CD14-positive monocyte (primary cell): ENCODE results near the gene STEAP3. TPM values are rescaled to one million over a fixed set of nuclear protein-coding genes. Genes with fewer than 3 reads are reported as not detected.

ENCODE experiments used
- DNase-seq, 3 donors: peaks; one replicate each; pipeline ENCODE4 v3.0.0-alpha.2; 2011 to 2022
- H2AFZ ChIP-seq: 2 replicates; pipeline ENCODE4 v1.6.0; 2012; ENCODE audit warnings: mild to moderate bottlenecking, low read depth, low read length, inconsistent platforms; ENCODE audit not compliant: insufficient read depth, poor library complexity, severe bottlenecking
- H3K27ac ChIP-seq, 2 donors: 1 replicate in 1 of 2; 2 replicates in 1 of 2; pipeline ENCODE4 v1.5.1; 2012 to 2013; ENCODE audit warnings: low read length in 2 of 2, control low read depth in 1 of 2, inconsistent platforms in 1 of 2, low read depth in 1 of 2, mild to moderate bottlenecking in 1 of 2
- H3K27me3 ChIP-seq, 2 donors: one replicate each; pipeline versions ENCODE4 v1.6.0 to v1.6.1; 2011 to 2013; ENCODE audit warnings: low read length in 2 of 2; ENCODE audit not compliant: control insufficient read depth in 2 of 2, insufficient read depth in 2 of 2
- H3K36me3 ChIP-seq, 2 donors: replicated peaks in 1 of 2; 1 replicate in 1 of 2; 2 replicates in 1 of 2; pipeline versions ENCODE4 v1.5.1 to v1.6.1; 2012 to 2013; ENCODE audit warnings: low read length in 2 of 2, control low read depth in 1 of 2, inconsistent platforms in 1 of 2, mild to moderate bottlenecking in 1 of 2; ENCODE audit not compliant: insufficient read depth in 2 of 2, control insufficient read depth in 1 of 2
- H3K4me1 ChIP-seq, 2 donors: 1 replicate in 1 of 2; 2 replicates in 1 of 2; pipeline versions ENCODE4 v1.5.1 to v1.6.1; 2012 to 2013; ENCODE audit warnings: low read length in 2 of 2, control low read depth in 1 of 2, inconsistent platforms in 1 of 2, mild to moderate bottlenecking in 1 of 2, moderate library complexity in 1 of 2; ENCODE audit not compliant: insufficient read depth in 2 of 2, control insufficient read depth in 1 of 2
- H3K4me2 ChIP-seq: replicated peaks from 2 replicates; pipeline ENCODE3; 2012; ENCODE audit warnings: low read length, moderate library complexity, mild to moderate bottlenecking; ENCODE audit not compliant: poor library complexity, severe bottlenecking; ENCODE audit errors: extremely low read depth
- H3K4me3 ChIP-seq, 3 experiments: fragments of 200-600 bp in 1 of 3; sonication (generic) in 1 of 3; replicated peaks in 1 of 3; 1 replicate in 2 of 3; 2 replicates in 1 of 3; pipeline ENCODE4 v1.5.1; 2011 to 2013; ENCODE audit warnings: low read length in 3 of 3, mild to moderate bottlenecking in 3 of 3, control low read depth in 2 of 3, low read depth in 2 of 3, inconsistent platforms in 1 of 3, moderate library complexity in 1 of 3
- H3K79me2 ChIP-seq: 2 replicates; pipeline ENCODE4 v1.6.0; 2012; ENCODE audit warnings: mild to moderate bottlenecking, control low read depth, inconsistent platforms, low read length, moderate library complexity; ENCODE audit not compliant: insufficient read depth
- H3K9ac ChIP-seq: 2 replicates; pipeline ENCODE4 v1.6.0; 2017; ENCODE audit warnings: low read length, mild to moderate bottlenecking; ENCODE audit not compliant: insufficient read depth, poor library complexity, severe bottlenecking
- H3K9me3 ChIP-seq, 2 donors: replicated peaks in 1 of 2; 1 replicate in 1 of 2; 2 replicates in 1 of 2; pipeline versions ENCODE4 v1.5.1 to v1.6.1; 2012 to 2013; ENCODE audit warnings: low read length in 2 of 2, control low read depth in 1 of 2; ENCODE audit not compliant: control insufficient read depth in 1 of 2, insufficient read depth in 1 of 2
- H4K20me1 ChIP-seq: 2 replicates; pipeline ENCODE4 v1.6.0; 2012; ENCODE audit warnings: mild to moderate bottlenecking, low read length, control low read depth, moderate library complexity; ENCODE audit not compliant: insufficient read depth
- H3K27ac Mint-ChIP-seq, 7 donors: one replicate each; pipeline ENCODE4 v1.8.0; 2020; ENCODE audit warnings: mild to moderate bottlenecking in 7 of 7, mixed read lengths in 7 of 7, moderate library complexity in 6 of 7, inconsistent platforms in 2 of 7
- H3K27me3 Mint-ChIP-seq, 3 donors: one replicate each; pipeline ENCODE4 v1.8.0; 2021 to 2022; ENCODE audit warnings: low read depth in 3 of 3, mild to moderate bottlenecking in 3 of 3, mixed read lengths in 3 of 3, moderate library complexity in 3 of 3, inconsistent platforms in 1 of 3
- H3K36me3 Mint-ChIP-seq, 2 donors: one replicate each; pipeline ENCODE4 v1.8.0; 2020; ENCODE audit warnings: mixed read lengths in 2 of 2, inconsistent platforms in 1 of 2, mild to moderate bottlenecking in 1 of 2
- H3K4me1 Mint-ChIP-seq: one replicate; pipeline ENCODE4 v1.8.0; 2020; ENCODE audit warnings: mild to moderate bottlenecking, mixed read lengths
- H3K4me3 Mint-ChIP-seq, 2 donors: one replicate each; pipeline ENCODE4 v1.8.0; 2020; ENCODE audit warnings: mild to moderate bottlenecking in 2 of 2, mixed read lengths in 2 of 2, moderate library complexity in 1 of 2
- H3K9me3 Mint-ChIP-seq, 7 donors: one replicate each; pipeline ENCODE4 v1.8.0; 2020 to 2022; ENCODE audit warnings: mixed read lengths in 7 of 7, mild to moderate bottlenecking in 6 of 7, moderate library complexity in 6 of 7, inconsistent platforms in 2 of 7
- WGBS: methylation state at CpG from one replicate; pipeline ENCODE4 v1.1.5; 2013; ENCODE audit warnings: missing lambda C conversion rate; ENCODE audit not compliant: insufficient coverage; 5-methylcytosine and 5-hydroxymethylcytosine counted together
- intact Hi-C, 2 donors: fragments of 100-400 bp; cut with micrococcal nuclease; formaldehyde crosslinking; loops; one replicate each; pipeline versions ENCODE4 v1.15.0 to v1.15.1; 2023
- polyA plus RNA-seq, 3 donors: library from polyadenylated mRNA; depleted of rRNA in 1 of 3; unstranded in 2 of 3; stranded (reverse) in 1 of 3; fragments of 300-500 nt in 2 of 3; fragments of >200 nt in 1 of 3; fragmentation: Illumina TruSeq in 2 of 3; gene quantifications; 1 replicate in 2 of 3; 2 replicates in 1 of 3; pipeline ENCODE4 v1.2.3, GENCODE V29; 2012 to 2021
- TF ChIP-seq, protein P1 (sequence below): fragments of 200-600 bp; IDR thresholded peaks from one replicate; pipeline ENCODE4 v1.8.0; 2022; ENCODE audit warnings: antibody characterized with exemption, mild to moderate bottlenecking

The STEAP3 gene
- polyA plus RNA-seq, 3 donors = 3.0 to 10.7 (median 3.3) TPM

DNA sequence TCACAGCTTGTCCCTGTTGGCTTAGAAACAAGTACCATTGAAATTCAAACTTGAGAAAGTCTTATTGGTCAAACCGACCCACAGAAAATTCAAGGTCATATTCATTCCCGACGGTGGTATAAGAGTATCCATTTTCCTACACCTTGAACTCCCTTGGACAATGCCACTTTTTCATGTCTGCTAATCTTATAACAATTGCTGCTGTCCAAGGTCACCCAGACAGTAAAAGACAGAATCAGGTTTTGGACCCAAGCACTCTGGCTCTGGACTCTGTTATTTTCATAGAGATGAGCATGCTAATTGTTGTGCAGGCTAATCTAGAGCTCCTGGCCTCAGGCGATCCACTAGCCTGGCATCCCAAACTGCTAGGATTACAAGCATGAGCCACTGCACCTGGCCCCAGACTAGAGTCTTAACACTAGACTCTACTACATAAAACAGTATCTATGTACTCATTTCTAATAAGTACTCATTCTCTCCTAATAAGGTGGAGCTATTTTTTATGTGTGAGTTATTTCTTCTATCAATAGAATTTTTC lies 85.2 kb downstream of the STEAP3 start:
- TF ChIP-seq, protein P1, sequence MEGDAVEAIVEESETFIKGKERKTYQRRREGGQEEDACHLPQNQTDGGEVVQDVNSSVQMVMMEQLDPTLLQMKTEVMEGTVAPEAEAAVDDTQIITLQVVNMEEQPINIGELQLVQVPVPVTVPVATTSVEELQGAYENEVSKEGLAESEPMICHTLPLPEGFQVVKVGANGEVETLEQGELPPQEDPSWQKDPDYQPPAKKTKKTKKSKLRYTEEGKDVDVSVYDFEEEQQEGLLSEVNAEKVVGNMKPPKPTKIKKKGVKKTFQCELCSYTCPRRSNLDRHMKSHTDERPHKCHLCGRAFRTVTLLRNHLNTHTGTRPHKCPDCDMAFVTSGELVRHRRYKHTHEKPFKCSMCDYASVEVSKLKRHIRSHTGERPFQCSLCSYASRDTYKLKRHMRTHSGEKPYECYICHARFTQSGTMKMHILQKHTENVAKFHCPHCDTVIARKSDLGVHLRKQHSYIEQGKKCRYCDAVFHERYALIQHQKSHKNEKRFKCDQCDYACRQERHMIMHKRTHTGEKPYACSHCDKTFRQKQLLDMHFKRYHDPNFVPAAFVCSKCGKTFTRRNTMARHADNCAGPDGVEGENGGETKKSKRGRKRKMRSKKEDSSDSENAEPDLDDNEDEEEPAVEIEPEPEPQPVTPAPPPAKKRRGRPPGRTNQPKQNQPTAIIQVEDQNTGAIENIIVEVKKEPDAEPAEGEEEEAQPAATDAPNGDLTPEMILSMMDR = no peak
- peaks cover 6% of the 10 kb centered on the region for H3K4me1 Mint-ChIP-seq
- H3K36me3 Mint-ChIP-seq = peaks cover 10 to 16% of the 10 kb centered on the region in 2 donors
- Histone ChIP-seq H4K20me1 (no peaks in the 10 kb centered on the region), H3K9ac (no peak overlapping the region), H2AFZ (no peak overlapping the region), H3K36me3 (no peaks in the 10 kb centered on the region), H3K9me3 (no peaks in the 10 kb centered on the region), H3K4me1 (no peaks in the 10 kb centered on the region), H3K79me2 (no peaks in the 10 kb centered on the region), H3K4me3 (no peak overlapping the region), H3K27me3 (no peaks in the 10 kb centered on the region), H3K27ac (no peak overlapping the region), H3K4me2 (no peak overlapping the region)
- no peak for DNase-seq
- H3K4me3 Mint-ChIP-seq = no peak overlapping the region
- peaks cover 0 to 2% (median 1%) of the 10 kb centered on the region in 3 donors for H3K27me3 Mint-ChIP-seq
- H3K9me3 Mint-ChIP-seq = no peaks in the 10 kb centered on the region
- H3K27ac Mint-ChIP-seq = no peak overlapping the region
- intact Hi-C loops = no loop called here
- WGBS = 80% methylated on average over 1 of the region's 4 CpGs

DNA sequence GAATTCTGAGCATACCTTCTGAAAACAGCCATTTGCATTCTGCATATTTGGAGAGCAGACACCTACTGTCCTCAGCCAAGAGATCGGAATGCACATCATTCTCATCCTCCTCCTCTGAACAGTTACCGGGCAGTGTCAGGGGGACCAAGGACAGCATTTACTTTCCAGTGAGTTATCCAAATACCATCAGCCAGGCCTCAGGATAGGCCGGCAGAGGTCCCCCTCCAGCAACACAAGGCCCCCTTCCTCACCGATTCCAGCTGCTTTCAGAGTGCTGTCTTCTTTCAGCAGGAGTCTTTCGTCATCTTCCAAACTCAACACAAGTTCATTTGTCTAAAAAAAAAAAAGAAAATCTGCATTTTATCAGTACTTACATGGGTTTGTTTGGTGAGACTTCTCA lies 87.7 kb downstream of the STEAP3 start:
- H3K79me2 ChIP-seq = no peaks in the 10 kb centered on the region
- no peaks in the 10 kb centered on the region for H3K9me3 ChIP-seq
- Mint-ChIP-seq H3K4me1 (no peaks in the 10 kb centered on the region), H3K9me3 (no peaks in the 10 kb centered on the region), H3K27me3 (peaks cover 0 to 1% (median 0%) of the 10 kb centered on the region in 3 donors), H3K36me3 (peaks cover 9 to 10% of the 10 kb centered on the region in 2 donors), H3K4me3 (no peak overlapping the region), H3K27ac (peak overlapping the region in 1 of 7 donors; percentile 28)
- 94% methylated on average over 4 of the region's 5 CpGs for WGBS
- TF ChIP-seq, protein P1 = no peak
- no peak overlapping the region for H2AFZ ChIP-seq
- no peaks in the 10 kb centered on the region for H3K4me1 ChIP-seq
- no peak overlapping the region for H3K4me2 ChIP-seq
- H4K20me1 ChIP-seq = no peaks in the 10 kb centered on the region
- no peaks in the 10 kb centered on the region for H3K36me3 ChIP-seq
- no peak overlapping the region for H3K9ac ChIP-seq
- H3K4me3 ChIP-seq = no peak overlapping the region
- no peak for DNase-seq
- no peaks in the 10 kb centered on the region for H3K27me3 ChIP-seq
- intact Hi-C loops = no loop called here
- no peak overlapping the region for H3K27ac ChIP-seq
